Measurements from ENCODE around the gene FOXL3. TPM values are rescaled to one million over a fixed set of nuclear protein-coding genes. Genes with fewer than 3 reads are reported as not detected.

The FOXL3 gene
- total and polyA plus RNA-seq, 4 donors, result not detected

GRCh38 chr7:253581-254336 lies 36.2 kb upstream of the FOXL3 start:
- no peak for DNase-seq (ENCODE audit: low spot score)
- 96% methylated on average over 41 of the region's 41 CpGs for WGBS
- H3K27me3 ChIP-seq (ENCODE audit: control insufficient read depth in 4 of 4, insufficient read depth in 4 of 4, low read length in 3 of 4), result no peaks in the 10 kb centered on the region
- no peak overlapping the region for H3K9ac ChIP-seq (ENCODE audit: low read depth in 1 of 2, low read length in 2 of 2)
- TF ChIP-seq, protein P1, sequence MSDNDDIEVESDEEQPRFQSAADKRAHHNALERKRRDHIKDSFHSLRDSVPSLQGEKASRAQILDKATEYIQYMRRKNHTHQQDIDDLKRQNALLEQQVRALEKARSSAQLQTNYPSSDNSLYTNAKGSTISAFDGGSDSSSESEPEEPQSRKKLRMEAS (IDR thresholded peaks at IDR 0.05), result no peak
- TF ChIP-seq NR2F2 (IDR thresholded peaks at IDR 0.05) (no peak), TAF1 (conservative IDR thresholded peaks at IDR 0.05) (no peak), ZBTB33 (IDR thresholded peaks at IDR 0.05) (no peak), RAD21 (IDR thresholded peaks at IDR 0.05) (no peak), FOXA1 (IDR thresholded peaks at IDR 0.05) (no peak), EGR1 (IDR thresholded peaks at IDR 0.05; ENCODE audit: low read depth in 2 of 2) (no peak), FOXA2 (IDR thresholded peaks at IDR 0.05) (no peak), SP1 (IDR thresholded peaks at IDR 0.05) (no peak), REST (IDR thresholded peaks at IDR 0.05) (no peak), GABPA (IDR thresholded peaks at IDR 0.05 in 1 of 2, conservative IDR thresholded peaks at IDR 0.05 in 1 of 2) (no peak), JUND (IDR thresholded peaks at IDR 0.05) (no peak), RXRA (IDR thresholded peaks at IDR 0.05) (no peak), HNF4A (conservative IDR thresholded peaks at IDR 0.05) (no peak)
- TF ChIP-seq, protein P2, sequence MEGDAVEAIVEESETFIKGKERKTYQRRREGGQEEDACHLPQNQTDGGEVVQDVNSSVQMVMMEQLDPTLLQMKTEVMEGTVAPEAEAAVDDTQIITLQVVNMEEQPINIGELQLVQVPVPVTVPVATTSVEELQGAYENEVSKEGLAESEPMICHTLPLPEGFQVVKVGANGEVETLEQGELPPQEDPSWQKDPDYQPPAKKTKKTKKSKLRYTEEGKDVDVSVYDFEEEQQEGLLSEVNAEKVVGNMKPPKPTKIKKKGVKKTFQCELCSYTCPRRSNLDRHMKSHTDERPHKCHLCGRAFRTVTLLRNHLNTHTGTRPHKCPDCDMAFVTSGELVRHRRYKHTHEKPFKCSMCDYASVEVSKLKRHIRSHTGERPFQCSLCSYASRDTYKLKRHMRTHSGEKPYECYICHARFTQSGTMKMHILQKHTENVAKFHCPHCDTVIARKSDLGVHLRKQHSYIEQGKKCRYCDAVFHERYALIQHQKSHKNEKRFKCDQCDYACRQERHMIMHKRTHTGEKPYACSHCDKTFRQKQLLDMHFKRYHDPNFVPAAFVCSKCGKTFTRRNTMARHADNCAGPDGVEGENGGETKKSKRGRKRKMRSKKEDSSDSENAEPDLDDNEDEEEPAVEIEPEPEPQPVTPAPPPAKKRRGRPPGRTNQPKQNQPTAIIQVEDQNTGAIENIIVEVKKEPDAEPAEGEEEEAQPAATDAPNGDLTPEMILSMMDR (IDR thresholded peaks at IDR 0.05; ENCODE audit: low read depth, low read length, missing input control), result no peak
- H3K36me3 ChIP-seq (ENCODE audit: control insufficient read depth in 4 of 4, insufficient read depth in 3 of 4, low read depth in 1 of 4, low read length in 3 of 4), result peaks cover 23 to 68% (median 35%) of the 10 kb centered on the region in 4 donors
- H3K27ac ChIP-seq (ENCODE audit: low read depth in 1 of 2, low read length in 2 of 2), result no peak overlapping the region
- H3K9me3 ChIP-seq (ENCODE audit: control insufficient read depth in 4 of 4, low read length in 3 of 4), result no peaks in the 10 kb centered on the region
- no peak overlapping the region for H3K4me3 ChIP-seq (ENCODE audit: low read depth in 1 of 3, low read length in 3 of 3)
- no peaks in the 10 kb centered on the region for H3K4me1 ChIP-seq (ENCODE audit: control insufficient read depth in 4 of 4, insufficient read depth in 4 of 4, low read length in 3 of 4)

Data from liver (tissue), 9 donors.